Dermis microvascular lymphatic vessel endothelial cell (primary cell): ENCODE measurements around the gene OSM. TPM values are rescaled to one million over a fixed set of nuclear protein-coding genes. Genes with fewer than 3 reads are reported as not detected.
A peak's percentile ranks its signal among the peaks of the same experiment; 100 is the strongest.

Source experiments
- DNase-seq, 2 donors: peaks; one replicate each; pipeline versions ENCODE4 v3.0.0 to v3.0.0-alpha.2; 2010; ENCODE audit warnings: low read depth in 2 of 2
- total RNA-seq: library from RNA; depleted of rRNA; stranded (reverse); fragments of >200 nt; gene quantifications from 2 replicates; pipeline ENCODE4 v1.2.1, GENCODE V29; 2014

OSM gene
- total RNA-seq, 1 donor from 2014 or later = not detected

GRCh38 chr22:30285846-30286200 lies 19.2 kb upstream of the OSM start:
- no peak for DNase-seq

- DNase-seq = no peak
Observed at GRCh38 chr22:30285176-30285845, 18.7 kb upstream of the OSM start.

GRCh38 chr22:30284666-30285065 lies 18.0 kb upstream of the OSM start:
- no peak for DNase-seq

DNA sequence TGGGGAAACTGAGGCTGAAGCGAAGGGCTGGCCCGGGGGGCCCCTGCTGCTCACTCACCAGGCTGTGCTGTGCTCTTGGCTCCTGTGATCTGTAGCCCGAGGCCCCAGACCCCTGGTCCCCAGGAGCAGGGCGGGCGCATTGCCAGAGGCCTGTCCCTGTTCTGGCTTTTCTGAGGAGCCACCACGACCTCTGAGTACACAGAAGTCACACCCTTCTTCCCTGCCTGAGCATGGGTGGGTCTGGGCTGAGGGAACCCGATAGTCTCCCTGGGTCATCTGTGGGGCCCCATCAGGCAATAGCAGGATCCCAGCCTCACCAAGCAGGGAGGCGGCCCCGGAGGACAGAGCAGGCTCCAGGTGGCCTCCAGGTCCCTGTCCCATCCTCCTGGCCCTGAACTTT lies 17.5 kb upstream of the OSM start:
- no peak for DNase-seq

DNA sequence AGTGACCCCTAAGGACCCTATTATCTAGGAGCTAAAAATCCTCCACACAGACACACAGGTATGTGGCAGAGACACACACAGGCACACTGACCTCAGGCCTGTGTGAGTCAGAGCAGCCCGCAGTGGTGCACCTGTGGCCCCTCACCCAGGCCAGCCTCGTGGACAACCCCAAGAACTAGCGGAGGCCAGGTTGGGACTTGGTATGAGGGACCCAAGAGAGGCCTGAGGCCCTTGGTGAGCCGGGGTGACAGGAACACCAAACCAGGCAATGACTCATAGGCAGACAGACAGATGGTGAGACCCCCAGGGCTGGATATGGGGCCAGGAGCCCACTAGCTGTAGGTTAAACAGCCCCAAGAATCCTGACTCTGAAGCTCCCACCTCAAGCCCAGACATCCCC lies 16.7 kb upstream of the OSM start:
- no peak for DNase-seq

- DNase-seq = no peak
Observed at GRCh38 chr22:30282616-30283046, 16.0 kb upstream of the OSM start.

DNA sequence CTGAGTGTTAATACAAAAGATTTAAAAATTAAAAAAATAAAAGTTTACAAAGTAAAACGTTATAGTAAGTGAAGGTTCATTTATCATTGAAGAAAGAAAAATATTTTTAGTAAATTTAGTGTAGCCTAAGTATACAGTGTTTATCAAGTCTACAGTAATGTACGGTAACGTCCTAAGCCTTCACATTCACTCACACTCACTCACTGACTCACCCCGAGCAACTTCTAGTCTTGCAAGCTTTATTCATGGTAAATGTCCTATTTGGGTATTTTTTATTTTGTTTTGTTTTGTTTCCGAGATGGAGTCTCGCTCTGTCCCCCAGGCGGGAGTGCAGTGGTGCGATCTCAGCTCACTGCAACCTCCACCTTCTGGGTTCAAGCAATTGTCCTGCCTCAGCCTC lies 13.9 kb upstream of the OSM start:
- DNase-seq = no peak

- DNase-seq = no peak
Observed at GRCh38 chr22:30279932-30280331, 13.3 kb upstream of the OSM start.

GRCh38 chr22:30279046-30279788 lies 12.6 kb upstream of the OSM start:
- no peak for DNase-seq

DNA sequence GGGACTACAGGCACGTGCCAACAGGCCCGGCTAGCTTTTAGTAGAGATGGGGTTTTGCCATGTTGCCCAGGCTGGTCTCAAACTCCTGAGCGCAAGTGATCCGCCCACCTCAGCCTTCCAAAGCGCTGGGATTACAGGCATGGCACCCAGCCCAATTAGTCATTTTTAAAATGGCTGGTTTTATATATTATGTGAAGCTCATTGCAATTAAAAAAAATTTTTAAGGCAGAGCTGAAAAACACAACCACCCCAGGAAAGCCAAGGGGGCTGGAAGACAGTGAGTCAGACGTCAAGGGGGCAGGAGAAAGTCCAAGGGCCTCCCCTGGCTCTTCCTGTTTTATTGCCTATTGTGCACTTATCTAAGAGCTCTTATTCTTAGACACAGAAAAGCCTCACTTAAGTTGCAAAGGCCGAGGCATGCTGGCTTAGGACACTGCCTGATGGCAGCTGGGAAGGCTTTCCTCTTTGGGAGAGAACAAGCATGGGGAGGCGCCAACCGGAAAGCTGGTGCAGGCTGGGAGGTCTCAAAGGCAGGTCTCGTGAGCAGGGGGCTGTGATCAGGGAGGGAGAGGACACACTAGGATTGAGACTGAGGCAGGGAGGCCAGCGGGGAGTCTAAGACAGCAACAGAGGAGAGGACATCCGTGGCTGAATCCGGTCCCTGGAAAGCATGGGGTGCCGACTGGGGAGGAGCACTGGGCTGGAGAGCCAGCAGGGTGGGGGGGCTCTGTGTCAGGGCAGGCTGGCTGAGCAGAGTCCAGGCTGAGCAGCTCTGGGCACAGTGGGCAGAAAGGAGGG lies 11.1 kb upstream of the OSM start:
- DNase-seq = peak in 1 of 2 donors; percentile 67

DNA sequence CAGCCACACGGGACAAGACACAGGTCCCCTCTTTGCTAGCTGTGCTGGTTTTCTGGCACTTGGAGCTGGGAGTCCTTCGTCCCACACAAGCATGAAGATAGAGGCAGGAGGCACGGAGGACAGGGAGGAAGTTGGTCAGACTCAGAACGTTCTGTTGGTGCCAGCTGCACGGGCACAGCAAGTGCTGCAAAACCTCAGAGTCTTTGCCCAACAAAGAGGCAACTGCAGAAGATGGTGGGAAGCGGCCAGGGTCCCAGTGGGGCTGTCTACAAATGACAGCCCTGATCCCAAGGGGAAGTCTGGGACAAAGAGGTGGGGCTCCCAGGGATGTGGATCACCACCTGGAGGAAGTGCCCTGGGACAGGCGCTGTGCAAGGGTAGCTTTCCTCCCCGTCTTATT lies 9.4 kb upstream of the OSM start:
- DNase-seq = no peak

DNA sequence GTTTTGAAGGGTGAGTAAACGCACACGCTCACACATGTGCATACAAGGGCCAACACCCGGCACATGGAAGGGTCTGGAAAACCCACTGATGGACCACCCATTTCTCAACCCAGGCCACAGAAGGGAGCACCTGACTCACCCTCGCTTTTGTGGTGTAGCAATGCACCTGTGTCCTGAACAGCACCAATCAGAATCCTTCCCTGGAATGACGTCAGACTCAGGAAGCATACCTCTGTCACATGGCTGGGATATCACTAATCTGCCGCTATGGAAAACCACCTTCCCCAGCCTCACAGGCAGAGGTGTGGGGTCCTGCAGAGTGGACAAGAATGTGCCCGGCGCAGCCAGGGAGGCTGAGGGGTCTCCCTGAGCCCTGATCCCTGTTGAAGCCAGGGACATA lies 9.0 kb upstream of the OSM start:
- DNase-seq = no peak

- DNase-seq = no peak
Observed at GRCh38 chr22:30274437-30274812, 7.8 kb upstream of the OSM start.

DNA sequence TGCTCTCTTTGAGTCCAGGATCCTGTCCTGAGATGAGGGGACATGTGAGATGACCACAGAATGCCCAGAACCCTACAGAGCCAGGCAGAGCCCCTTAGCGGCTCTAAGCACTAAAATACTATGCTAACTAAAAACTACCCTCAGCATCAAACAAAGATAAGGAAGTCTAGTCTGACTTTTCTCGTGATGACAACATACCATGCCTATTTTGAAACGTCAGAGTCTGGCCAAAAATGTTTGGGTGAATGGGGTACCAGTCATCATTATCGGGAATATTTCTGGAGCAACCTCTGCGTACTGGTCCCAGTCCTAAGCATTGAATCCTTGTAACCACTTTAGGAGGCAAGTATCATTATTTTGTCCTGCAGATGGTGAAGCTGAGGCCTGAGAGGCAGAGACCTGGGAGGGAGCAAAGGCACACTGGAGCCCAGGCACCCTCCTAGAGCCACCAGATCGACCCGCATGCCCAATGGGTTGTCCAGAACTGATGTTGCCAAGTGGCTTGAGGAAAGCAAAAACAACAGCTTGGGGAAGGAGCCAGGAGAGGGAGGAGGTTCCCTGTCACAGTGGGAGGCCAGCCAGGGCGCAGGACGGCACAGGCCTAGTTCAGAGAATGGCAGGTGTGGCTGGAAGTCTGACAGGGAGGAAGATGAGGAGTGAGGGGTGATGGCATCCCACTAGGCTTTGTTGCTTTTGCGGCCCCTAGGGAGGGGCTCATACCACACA lies 7.2 kb upstream of the OSM start:
- no peak for DNase-seq

- no peak for DNase-seq
Observed at GRCh38 chr22:30272781-30273601, 6.3 kb upstream of the OSM start.

- DNase-seq = peak; percentile 82 to 85
Observed at GRCh38 chr22:30270832-30271231, 4.2 kb upstream of the OSM start.

DNA sequence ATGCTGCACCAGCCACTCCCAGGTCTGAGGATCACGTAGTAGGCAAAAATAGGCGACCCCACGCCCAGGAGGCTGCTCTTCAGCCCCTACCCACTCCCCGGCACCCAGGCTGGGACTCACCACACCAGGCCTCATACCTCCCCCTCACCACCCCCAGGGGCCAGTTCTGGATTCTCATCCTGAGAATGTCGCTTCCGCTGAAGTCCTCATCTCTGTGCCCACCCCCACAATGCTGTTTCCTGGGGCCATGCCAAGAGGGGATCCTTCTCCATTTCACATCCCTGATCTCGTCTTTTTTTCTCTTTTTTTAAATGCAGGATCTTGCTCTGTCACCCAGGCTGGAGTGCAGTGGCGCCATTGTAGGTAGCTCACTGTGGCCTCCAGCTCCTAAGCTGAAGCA lies 1.7 kb upstream of the OSM start:
- DNase-seq = no peak

DNA sequence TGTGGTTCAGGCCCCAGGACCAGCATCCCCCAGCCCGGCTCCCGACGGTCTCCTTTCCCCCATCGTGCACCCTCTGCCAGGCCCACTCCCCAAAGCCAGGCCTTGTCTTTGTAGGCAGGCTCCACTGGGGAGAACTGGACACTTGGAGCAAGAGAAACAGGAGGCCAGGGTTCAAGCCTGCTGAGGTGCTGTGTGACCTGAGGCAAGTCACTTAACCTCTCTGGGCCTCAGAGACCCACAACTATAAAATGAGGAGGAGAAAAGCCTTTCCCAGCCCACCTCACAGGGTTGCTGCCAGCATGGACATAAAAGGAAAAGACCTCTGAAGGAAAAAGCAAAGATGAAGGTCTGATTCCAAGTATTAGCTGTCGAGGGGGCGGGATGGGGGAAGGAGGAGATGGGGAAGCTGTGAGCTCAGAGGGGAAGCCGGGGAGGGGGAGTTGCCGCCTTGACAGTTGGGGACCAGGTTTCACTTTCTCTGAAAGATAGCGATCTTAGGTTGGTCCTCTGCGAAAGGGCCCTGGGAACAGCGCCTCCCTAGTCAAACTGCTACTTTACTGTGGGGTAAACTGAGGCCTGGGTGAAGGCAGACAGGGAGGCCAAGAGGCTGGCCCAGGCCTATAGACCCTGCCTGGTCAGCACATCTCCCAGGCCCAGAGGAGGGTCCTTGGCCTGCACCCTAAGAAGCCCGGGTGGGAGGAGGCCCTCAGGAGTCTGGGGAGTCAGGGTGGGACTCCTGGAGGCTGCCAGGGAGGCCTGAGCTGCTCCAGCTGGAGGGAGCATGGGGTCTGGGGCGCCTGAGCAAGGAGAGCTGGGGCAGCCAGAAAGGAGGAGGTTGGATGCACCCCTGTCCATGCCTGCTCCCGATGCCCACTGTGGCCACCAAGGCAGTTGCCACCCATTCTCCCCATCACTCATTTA lies 991 bp upstream of the OSM start:
- no peak for DNase-seq

GRCh38 chr22:30265823-30266444 lies 717 bp downstream of the OSM start:
- no peak for DNase-seq
